ENCODE results near the gene C12orf57. TPM values are rescaled to one million over a fixed set of nuclear protein-coding genes. Genes with fewer than 3 reads are reported as not detected.

C12orf57 gene
- total and polyA plus RNA-seq, 2 of the 13 experiments (the other 11 are each of a cell fraction or from before 2014, with no cell fraction given) = 84.0 to 287 TPM

DNA sequence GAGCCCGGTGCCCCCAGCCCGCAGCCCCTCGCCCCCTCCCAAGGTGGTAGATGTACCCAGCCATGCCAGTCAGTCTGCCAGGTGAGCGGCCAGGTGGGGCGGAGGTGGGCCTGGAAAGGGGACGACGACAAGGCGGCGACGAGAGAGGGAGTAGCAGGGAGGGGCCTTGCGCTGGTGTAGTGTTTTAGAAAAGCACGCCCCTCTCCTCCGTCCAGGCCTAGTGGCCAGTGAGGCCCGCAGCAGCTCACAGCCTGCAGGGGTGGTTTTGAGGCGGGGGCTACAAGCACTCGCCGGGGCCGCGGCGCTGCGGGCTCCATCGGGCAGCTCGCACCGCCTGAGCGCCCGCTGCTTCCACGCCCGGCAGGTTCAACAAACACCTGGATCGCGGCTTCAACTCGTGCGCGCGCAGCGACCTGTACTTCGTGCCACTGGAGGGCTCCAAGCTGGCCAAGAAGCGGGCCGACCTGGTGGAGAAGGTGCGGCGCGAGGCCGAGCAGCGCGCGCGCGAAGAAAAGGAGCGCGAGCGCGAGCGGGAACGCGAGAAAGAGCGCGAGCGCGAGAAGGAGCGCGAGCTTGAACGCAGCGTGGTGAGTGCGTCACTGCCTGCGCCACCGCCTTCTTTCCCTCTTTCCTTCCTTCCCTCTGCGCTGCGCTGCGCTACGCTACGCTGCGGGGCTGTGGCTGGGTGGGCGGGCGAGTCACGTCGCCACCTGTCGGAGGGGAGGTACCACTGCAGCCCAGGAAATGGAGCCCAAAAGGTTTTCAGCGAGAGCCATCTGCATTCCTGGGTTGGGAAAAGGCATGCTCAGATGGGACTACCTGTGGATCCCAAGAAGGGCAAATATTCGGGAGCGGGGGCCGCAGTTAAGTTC is 6.1 kb upstream of the C12orf57 start (continued):
- TF ChIP-seq, protein P1, sequence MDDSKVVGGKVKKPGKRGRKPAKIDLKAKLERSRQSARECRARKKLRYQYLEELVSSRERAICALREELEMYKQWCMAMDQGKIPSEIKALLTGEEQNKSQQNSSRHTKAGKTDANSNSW (CRISPR knock-in tag; IDR thresholded peaks at IDR 0.05; ENCODE audit: borderline replicate concordance) = peak; percentile 72; the same call in 1 of the 2 replicates
- no peak; the same call in 1 of the 2 replicates for TF ChIP-seq PRMT3 (CRISPR knock-in tag; IDR thresholded peaks at IDR 0.05; ENCODE audit: borderline replicate concordance, low read depth)
- TF ChIP-seq ZNF546 (CRISPR knock-in tag; conservative IDR thresholded peaks at IDR 0.05) = no peak; the same call in 1 of the 2 replicates
- no peak for TF ChIP-seq ZNF17 (CRISPR knock-in tag; IDR thresholded peaks at IDR 0.05)
- TF ChIP-seq, protein P2, sequence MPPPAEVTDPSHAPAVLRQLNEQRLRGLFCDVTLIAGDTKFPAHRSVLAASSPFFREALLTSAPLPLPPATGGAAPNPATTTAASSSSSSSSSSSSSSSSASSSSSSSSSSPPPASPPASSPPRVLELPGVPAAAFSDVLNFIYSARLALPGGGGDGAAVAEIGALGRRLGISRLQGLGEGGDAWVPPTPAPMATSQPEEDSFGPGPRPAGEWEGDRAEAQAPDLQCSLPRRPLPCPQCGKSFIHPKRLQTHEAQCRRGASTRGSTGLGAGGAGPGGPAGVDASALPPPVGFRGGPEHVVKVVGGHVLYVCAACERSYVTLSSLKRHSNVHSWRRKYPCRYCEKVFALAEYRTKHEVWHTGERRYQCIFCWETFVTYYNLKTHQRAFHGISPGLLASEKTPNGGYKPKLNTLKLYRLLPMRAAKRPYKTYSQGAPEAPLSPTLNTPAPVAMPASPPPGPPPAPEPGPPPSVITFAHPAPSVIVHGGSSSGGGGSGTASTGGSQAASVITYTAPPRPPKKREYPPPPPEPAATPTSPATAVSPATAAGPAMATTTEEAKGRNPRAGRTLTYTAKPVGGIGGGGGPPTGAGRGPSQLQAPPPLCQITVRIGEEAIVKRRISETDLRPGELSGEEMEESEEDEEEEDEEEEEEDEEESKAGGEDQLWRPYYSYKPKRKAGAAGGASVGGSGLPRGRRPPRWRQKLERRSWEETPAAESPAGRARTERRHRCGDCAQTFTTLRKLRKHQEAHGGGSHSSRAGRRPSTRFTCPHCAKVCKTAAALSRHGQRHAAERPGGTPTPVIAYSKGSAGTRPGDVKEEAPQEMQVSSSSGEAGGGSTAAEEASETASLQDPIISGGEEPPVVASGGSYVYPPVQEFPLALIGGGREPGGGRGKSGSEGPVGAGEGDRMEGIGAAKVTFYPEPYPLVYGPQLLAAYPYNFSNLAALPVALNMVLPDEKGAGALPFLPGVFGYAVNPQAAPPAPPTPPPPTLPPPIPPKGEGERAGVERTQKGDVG (CRISPR knock-in tag; IDR thresholded peaks at IDR 0.05; ENCODE audit: borderline replicate concordance) = peak; percentile 92
- no peak for TF ChIP-seq JUN (CRISPR knock-in tag; IDR thresholded peaks at IDR 0.05)
- TF ChIP-seq ZNF225 (CRISPR knock-in tag; IDR thresholded peaks at IDR 0.05) = peak; percentile 33; the same call in 1 of the 2 replicates
- TF ChIP-seq ZBTB42 (CRISPR knock-in tag; IDR thresholded peaks at IDR 0.05) = peak; percentile 26; the same call in 1 of the 2 replicates
- peak; percentile 23; the same call in 1 of the 2 replicates for TF ChIP-seq ZKSCAN8 (CRISPR knock-in tag; IDR thresholded peaks at IDR 0.05; ENCODE audit: borderline replicate concordance)
- TF ChIP-seq, protein P3, sequence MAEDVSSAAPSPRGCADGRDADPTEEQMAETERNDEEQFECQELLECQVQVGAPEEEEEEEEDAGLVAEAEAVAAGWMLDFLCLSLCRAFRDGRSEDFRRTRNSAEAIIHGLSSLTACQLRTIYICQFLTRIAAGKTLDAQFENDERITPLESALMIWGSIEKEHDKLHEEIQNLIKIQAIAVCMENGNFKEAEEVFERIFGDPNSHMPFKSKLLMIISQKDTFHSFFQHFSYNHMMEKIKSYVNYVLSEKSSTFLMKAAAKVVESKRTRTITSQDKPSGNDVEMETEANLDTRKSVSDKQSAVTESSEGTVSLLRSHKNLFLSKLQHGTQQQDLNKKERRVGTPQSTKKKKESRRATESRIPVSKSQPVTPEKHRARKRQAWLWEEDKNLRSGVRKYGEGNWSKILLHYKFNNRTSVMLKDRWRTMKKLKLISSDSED (CRISPR knock-in tag; IDR thresholded peaks at IDR 0.05) = no peak
- TF ChIP-seq, protein P4, sequence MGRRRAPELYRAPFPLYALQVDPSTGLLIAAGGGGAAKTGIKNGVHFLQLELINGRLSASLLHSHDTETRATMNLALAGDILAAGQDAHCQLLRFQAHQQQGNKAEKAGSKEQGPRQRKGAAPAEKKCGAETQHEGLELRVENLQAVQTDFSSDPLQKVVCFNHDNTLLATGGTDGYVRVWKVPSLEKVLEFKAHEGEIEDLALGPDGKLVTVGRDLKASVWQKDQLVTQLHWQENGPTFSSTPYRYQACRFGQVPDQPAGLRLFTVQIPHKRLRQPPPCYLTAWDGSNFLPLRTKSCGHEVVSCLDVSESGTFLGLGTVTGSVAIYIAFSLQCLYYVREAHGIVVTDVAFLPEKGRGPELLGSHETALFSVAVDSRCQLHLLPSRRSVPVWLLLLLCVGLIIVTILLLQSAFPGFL (CRISPR knock-in tag; IDR thresholded peaks at IDR 0.05) = no peak
- peak; percentile 76; the same call in 1 of the 2 replicates for TF ChIP-seq ZNF768 (CRISPR knock-in tag; IDR thresholded peaks at IDR 0.05)
- TF ChIP-seq, protein P5, sequence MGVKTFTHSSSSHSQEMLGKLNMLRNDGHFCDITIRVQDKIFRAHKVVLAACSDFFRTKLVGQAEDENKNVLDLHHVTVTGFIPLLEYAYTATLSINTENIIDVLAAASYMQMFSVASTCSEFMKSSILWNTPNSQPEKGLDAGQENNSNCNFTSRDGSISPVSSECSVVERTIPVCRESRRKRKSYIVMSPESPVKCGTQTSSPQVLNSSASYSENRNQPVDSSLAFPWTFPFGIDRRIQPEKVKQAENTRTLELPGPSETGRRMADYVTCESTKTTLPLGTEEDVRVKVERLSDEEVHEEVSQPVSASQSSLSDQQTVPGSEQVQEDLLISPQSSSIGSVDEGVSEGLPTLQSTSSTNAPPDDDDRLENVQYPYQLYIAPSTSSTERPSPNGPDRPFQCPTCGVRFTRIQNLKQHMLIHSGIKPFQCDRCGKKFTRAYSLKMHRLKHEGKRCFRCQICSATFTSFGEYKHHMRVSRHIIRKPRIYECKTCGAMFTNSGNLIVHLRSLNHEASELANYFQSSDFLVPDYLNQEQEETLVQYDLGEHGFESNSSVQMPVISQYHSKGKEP (CRISPR knock-in tag; IDR thresholded peaks at IDR 0.05) = peak; percentile 68; the same call in 1 of the 2 replicates
- TF ChIP-seq, protein P6, sequence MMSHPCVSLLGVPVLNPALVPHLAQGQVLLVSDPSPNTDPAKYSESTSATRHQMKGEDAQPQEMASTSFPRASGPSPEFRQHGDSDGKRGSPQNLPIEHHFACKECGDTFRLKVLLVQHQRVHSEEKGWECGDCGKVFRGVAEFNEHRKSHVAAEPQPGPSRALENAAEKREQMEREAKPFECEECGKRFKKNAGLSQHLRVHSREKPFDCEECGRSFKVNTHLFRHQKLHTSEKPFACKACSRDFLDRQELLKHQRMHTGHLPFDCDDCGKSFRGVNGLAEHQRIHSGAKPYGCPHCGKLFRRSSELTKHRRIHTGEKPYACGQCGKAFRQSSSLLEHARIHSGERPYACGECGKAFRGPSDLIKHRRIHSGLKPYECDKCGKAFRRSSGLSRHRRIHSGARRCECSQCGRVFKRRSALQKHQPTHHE (CRISPR knock-in tag; IDR thresholded peaks at IDR 0.05; ENCODE audit: borderline replicate concordance) = no peak
- peak; percentile 94 for TF ChIP-seq ZNF598 (CRISPR knock-in tag; IDR thresholded peaks at IDR 0.05; ENCODE audit: borderline replicate concordance)
- TF ChIP-seq, protein P7, sequence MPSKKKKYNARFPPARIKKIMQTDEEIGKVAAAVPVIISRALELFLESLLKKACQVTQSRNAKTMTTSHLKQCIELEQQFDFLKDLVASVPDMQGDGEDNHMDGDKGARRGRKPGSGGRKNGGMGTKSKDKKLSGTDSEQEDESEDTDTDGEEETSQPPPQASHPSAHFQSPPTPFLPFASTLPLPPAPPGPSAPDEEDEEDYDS (CRISPR knock-in tag; IDR thresholded peaks at IDR 0.05) = peak; percentile 74
